Measurements from ENCODE around the gene TRAIP.
A peak's percentile ranks its signal among the peaks of the same experiment; 100 is the strongest.

DNA sequence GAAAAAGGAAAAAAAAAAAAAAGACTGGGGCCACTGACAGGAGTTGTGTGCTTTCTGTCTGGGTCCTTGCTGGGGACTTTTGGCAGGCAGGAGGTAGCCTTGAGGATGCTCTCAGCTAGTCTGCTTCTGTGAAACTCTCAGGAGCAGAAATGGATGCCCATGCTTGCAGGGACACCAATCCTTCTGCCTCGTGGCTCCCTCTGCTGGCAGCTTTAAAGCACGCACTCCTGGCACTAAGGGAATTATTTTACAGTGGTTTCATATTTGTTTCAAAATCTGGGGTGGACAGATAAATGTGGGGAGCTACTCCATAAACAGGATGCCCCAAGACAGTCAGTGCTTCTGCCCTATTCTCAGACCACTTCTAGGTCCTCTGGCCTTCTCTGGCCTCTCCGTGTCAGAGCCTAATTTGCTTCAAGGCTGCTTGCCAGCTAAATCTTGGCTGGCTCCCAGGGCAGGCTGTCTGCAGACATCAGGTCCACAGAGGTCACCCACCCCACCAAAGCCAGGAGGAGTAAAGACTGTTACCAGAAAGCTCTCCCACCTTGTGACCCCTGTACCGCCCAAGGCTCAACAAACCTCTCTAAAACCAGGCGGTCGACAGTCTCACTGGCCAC is 17.1 kb downstream of the TRAIP start:
- TF ChIP-seq, protein P1, sequence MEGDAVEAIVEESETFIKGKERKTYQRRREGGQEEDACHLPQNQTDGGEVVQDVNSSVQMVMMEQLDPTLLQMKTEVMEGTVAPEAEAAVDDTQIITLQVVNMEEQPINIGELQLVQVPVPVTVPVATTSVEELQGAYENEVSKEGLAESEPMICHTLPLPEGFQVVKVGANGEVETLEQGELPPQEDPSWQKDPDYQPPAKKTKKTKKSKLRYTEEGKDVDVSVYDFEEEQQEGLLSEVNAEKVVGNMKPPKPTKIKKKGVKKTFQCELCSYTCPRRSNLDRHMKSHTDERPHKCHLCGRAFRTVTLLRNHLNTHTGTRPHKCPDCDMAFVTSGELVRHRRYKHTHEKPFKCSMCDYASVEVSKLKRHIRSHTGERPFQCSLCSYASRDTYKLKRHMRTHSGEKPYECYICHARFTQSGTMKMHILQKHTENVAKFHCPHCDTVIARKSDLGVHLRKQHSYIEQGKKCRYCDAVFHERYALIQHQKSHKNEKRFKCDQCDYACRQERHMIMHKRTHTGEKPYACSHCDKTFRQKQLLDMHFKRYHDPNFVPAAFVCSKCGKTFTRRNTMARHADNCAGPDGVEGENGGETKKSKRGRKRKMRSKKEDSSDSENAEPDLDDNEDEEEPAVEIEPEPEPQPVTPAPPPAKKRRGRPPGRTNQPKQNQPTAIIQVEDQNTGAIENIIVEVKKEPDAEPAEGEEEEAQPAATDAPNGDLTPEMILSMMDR (IDR thresholded peaks at IDR 0.05): peak; percentile 79 to 90 (median 88)
- TF ChIP-seq POLR2A (IDR thresholded peaks at IDR 0.05) (no peak), EP300 (IDR thresholded peaks at IDR 0.05) (no peak), POLR2AphosphoS5 (IDR thresholded peaks at IDR 0.05) (no peak)
